ENCODE data around the gene CEP44.
"Not testable (repeated sequence)": the region's sequence is repeated elsewhere in the genome, so short reads cannot be mapped to it uniquely, and the experiment has no call there.

CEP44 gene

GRCh38 chr4:174332741-174333493 lies 49.2 kb downstream of the CEP44 start:
- DNase-seq, result no peak

- DNase-seq, result no peak
Measured at GRCh38 chr4:174334628-174335027, 50.9 kb downstream of the CEP44 start.

GRCh38 chr4:174340714-174341113 lies 57.0 kb downstream of the CEP44 start:
- no peak for DNase-seq

- no peak for DNase-seq
Measured at GRCh38 chr4:174349156-174349555, 65.4 kb downstream of the CEP44 start.

- DNase-seq, result no peak
Measured at GRCh38 chr4:174352061-174352819, 68.5 kb downstream of the CEP44 start.

- no peak for DNase-seq
Measured at GRCh38 chr4:174357321-174357720, 73.6 kb downstream of the CEP44 start.

- no peak for DNase-seq
Measured at GRCh38 chr4:174358410-174358809, 74.7 kb downstream of the CEP44 start.

- DNase-seq, result no peak
Measured at GRCh38 chr4:174358829-174359228, 75.1 kb downstream of the CEP44 start.

GRCh38 chr4:174362340-174362739 lies 78.6 kb downstream of the CEP44 start:
- no peak for DNase-seq

- not testable (repeated sequence) for DNase-seq
Measured at GRCh38 chr4:174363782-174364181, 80.1 kb downstream of the CEP44 start.

GRCh38 chr4:174365018-174365587 lies 81.4 kb downstream of the CEP44 start:
- no peak for DNase-seq

GRCh38 chr4:174369985-174370384 lies 86.3 kb downstream of the CEP44 start:
- no peak for DNase-seq

GRCh38 chr4:174373821-174374220 lies 90.1 kb downstream of the CEP44 start:
- no peak for DNase-seq

GRCh38 chr4:174375422-174375821 lies 91.7 kb downstream of the CEP44 start:
- DNase-seq, result no peak

- no peak for DNase-seq
Measured at GRCh38 chr4:174377613-174378012, 93.9 kb downstream of the CEP44 start.

- no peak for DNase-seq
Measured at GRCh38 chr4:174378951-174379350, 95.2 kb downstream of the CEP44 start.

- DNase-seq, result not testable (repeated sequence)
Measured at GRCh38 chr4:174380206-174380605, 96.5 kb downstream of the CEP44 start.

- no peak for DNase-seq
Measured at GRCh38 chr4:174380699-174381439, 97.2 kb downstream of the CEP44 start.

GRCh38 chr4:174381440-174381800 lies 97.7 kb downstream of the CEP44 start:
- DNase-seq, result no peak

Measured in activated CD8-positive, alpha-beta memory T cell treated with anti-CD3 and anti-CD28 coated beads for 24 hours (primary cell).